Transverse colon (tissue), 4 donors: ENCODE results near the gene MAPK8IP3. TPM values are rescaled to one million over a fixed set of nuclear protein-coding genes. Genes with fewer than 3 reads are reported as not detected.
A peak's percentile ranks its signal among the peaks of the same experiment; 100 is the strongest.

ENCODE experiments used
- DNase-seq: peaks from one replicate; pipeline ENCODE4 v3.0.0-alpha.2; 2019
- H3K27ac ChIP-seq, 4 donors: fragments of 200-600 bp; sonication (generic); 2 replicates each; pipeline ENCODE4 v1.5.1; 2016 to 2018; ENCODE audit warnings: inconsistent platforms in 4 of 4
- H3K27me3 ChIP-seq: fragments of 200-600 bp; sonication (generic); 2 replicates; pipeline ENCODE4 v1.5.1; 2017; ENCODE audit warnings: inconsistent platforms
- H3K36me3 ChIP-seq, 4 donors: fragments of 200-600 bp; sonication (generic); 2 replicates each; pipeline ENCODE4 v1.5.1; 2017 to 2019; ENCODE audit warnings: inconsistent platforms in 4 of 4
- H3K4me1 ChIP-seq, 4 donors: fragments of 200-600 bp; sonication (generic); 2 replicates each; pipeline ENCODE4 v1.5.1; 2017 to 2020; ENCODE audit warnings: inconsistent platforms in 4 of 4
- H3K4me3 ChIP-seq, 4 donors: fragments of 200-600 bp; sonication (generic); 1 replicate in 1 of 4; 2 replicates in 3 of 4; pipeline versions ENCODE4 v1.5.1 to v1.6.1; 2017 to 2019; ENCODE audit warnings: inconsistent platforms in 4 of 4
- H3K9me3 ChIP-seq, 2 donors: fragments of 200-600 bp; sonication (generic); 2 replicates each; pipeline ENCODE4 v1.5.1; 2017 to 2019; ENCODE audit warnings: inconsistent platforms in 2 of 2
- EP300 ChIP-seq: sonication (generic); formaldehyde crosslinking; IDR thresholded peaks from one replicate; pipeline ENCODE4 v1.6.1; 2017; ENCODE audit warnings: antibody characterized with exemption, low read depth
- POLR2A ChIP-seq: fragments of 450-650 bp; IDR thresholded peaks from one replicate; pipeline ENCODE4 v1.6.1; 2016; ENCODE audit warnings: antibody characterized with exemption, mild to moderate bottlenecking, moderate library complexity
- POLR2AphosphoS5 ChIP-seq, 3 donors: sonication (generic); formaldehyde crosslinking; IDR thresholded peaks; one replicate each; pipeline ENCODE4 v1.6.1; 2016; ENCODE audit warnings: antibody characterized with exemption in 3 of 3
- WGBS, 2 donors: methylation state at CpG; one replicate each; pipeline ENCODE4 v1.1.5; 2018; ENCODE audit warnings: low coverage in 1 of 2; 5-methylcytosine and 5-hydroxymethylcytosine counted together
- in situ Hi-C, 4 donors: fragments of 200-750 bp; cut with MboI; loops; one replicate each; pipeline versions ENCODE4 v1.15.0 to v1.15.1; 2017; ENCODE audit warnings: low sequenced_read_pairs in 3 of 4, low pct_ligation_motif_present in 1 of 4, low pct_unique_long_range_greater_than_20kb in 1 of 4
- intact Hi-C: fragments of 100-400 bp; cut with DNase I; formaldehyde crosslinking; loops from one replicate; pipeline ENCODE4 v1.15.1; 2023; ENCODE audit warnings: low total_unique reads
- total RNA-seq, 4 donors: library from RNA; depleted of rRNA; stranded (reverse); fragments of >200 nt; gene quantifications; one replicate each; pipeline ENCODE4 v1.1.0, GENCODE V29; 2016
- TF ChIP-seq, protein P1 (sequence below), 5 experiments: fragments of 200-600 bp in 3 of 5; fragments of 450-650 bp in 2 of 5; sonication (generic) in 3 of 5; IDR thresholded peaks; 1 replicate in 2 of 5; 2 replicates in 3 of 5; pipeline ENCODE4 v1.5.1; 2016 to 2017; ENCODE audit warnings: antibody characterized with exemption in 5 of 5, inconsistent platforms in 3 of 5, mild to moderate bottlenecking in 2 of 5, moderate library complexity in 1 of 5

The MAPK8IP3 gene
- total RNA-seq, 4 donors from 2014 or later = 74.0 to 250 (median 138) TPM

DNA sequence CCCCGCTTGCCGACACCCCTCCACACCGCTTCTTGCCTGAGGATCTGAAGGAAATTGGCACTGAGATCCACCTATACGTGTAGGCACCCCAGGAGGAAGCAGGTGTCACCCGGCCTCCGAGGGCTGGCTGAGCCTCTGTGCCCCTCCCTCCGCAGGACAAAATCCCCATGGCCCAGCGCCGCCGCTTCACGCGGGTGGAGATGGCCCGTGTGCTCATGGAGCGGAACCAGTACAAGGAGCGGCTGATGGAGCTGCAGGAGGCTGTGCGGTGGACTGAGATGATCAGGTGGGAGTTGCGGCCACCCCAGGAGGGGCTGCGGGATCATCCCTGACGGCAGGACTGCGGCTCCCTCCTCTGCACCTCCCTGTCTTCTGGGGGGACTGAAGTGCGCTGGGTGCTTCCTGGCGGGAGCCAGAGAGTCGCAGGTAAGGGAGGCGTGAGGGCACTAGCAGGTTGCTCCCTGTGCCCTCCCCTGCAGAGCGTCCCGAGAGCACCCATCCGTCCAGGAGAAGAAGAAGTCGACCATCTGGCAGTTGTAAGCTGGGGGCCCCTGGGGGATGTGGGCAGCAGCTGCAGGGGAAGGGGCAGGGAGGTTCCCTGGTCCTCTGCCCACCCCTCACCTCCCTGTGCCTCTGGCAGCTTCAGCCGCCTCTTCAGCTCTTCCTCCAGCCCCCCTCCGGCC lies 56.3 kb downstream of the MAPK8IP3 start:
- peaks cover 5 to 11% (median 10%) of the 10 kb centered on the region in 4 donors for H3K4me1 ChIP-seq
- no peak overlapping the region for H3K4me3 ChIP-seq
- TF ChIP-seq, protein P1, sequence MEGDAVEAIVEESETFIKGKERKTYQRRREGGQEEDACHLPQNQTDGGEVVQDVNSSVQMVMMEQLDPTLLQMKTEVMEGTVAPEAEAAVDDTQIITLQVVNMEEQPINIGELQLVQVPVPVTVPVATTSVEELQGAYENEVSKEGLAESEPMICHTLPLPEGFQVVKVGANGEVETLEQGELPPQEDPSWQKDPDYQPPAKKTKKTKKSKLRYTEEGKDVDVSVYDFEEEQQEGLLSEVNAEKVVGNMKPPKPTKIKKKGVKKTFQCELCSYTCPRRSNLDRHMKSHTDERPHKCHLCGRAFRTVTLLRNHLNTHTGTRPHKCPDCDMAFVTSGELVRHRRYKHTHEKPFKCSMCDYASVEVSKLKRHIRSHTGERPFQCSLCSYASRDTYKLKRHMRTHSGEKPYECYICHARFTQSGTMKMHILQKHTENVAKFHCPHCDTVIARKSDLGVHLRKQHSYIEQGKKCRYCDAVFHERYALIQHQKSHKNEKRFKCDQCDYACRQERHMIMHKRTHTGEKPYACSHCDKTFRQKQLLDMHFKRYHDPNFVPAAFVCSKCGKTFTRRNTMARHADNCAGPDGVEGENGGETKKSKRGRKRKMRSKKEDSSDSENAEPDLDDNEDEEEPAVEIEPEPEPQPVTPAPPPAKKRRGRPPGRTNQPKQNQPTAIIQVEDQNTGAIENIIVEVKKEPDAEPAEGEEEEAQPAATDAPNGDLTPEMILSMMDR (IDR thresholded peaks at IDR 0.05) = no peak
- TF ChIP-seq EP300 (no peak), POLR2A (no peak), POLR2AphosphoS5 (IDR thresholded peaks at IDR 0.05) (no peak)
- no peaks in the 10 kb centered on the region for H3K9me3 ChIP-seq
- H3K36me3 ChIP-seq = peaks cover 0 to 12% (median 0%) of the 10 kb centered on the region in 4 donors
- DNase-seq = no peak
- H3K27ac ChIP-seq = no peak overlapping the region
- intact Hi-C loops = no loop called here
- no peaks in the 10 kb centered on the region for H3K27me3 ChIP-seq
- in situ Hi-C loops = no loop called here
- WGBS, 2 donors = 91% methylated on average over 30 of the region's 30 CpGs; no CpG with 5 or more reads in 1 of the 2 donors

DNA sequence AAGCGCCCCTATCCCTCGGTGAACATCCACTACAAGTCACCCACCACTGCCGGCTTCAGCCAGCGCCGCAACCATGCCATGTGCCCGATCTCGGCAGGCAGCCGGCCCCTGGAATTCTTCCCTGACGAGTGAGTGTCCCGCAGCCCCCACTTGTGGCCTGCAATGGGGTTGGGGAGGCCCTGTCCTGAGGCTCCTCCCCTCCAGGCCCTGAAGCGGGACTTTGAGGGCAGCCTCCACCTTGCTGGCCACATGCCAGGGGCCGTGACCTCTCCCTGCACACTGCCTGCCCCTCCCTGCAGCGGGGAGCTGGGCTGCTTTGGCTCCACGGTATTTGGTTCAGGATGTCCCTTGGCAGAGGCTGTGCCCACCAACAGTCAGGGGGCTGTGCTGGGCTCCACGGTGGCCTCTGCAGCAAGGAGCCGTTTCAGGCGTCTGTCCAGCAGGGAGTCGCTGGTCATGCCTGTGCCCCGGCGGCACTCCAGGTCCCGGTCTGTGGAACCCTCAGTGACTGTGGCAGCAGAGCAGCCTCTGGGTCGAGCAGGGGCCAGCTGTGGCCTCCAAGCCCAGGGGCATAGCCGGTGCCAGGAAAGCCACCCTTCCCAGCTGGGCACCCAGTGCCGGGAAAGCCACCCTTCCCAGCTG lies 57.0 kb downstream of the MAPK8IP3 start:
- DNase-seq = no peak
- intact Hi-C loops = no loop called here
- Histone ChIP-seq H3K9me3 (no peaks in the 10 kb centered on the region), H3K36me3 (peaks cover 0 to 12% (median 0%) of the 10 kb centered on the region in 4 donors), H3K27me3 (no peaks in the 10 kb centered on the region), H3K4me1 (peaks cover 0 to 5% (median 5%) of the 10 kb centered on the region in 4 donors), H3K27ac (no peak overlapping the region), H3K4me3 (no peak overlapping the region)
- WGBS, 2 donors = 87% methylated on average over 20 of the region's 24 CpGs; no CpG with 5 or more reads in 1 of the 2 donors
- no peak for TF ChIP-seq POLR2A
- in situ Hi-C loops = no loop called here

DNA sequence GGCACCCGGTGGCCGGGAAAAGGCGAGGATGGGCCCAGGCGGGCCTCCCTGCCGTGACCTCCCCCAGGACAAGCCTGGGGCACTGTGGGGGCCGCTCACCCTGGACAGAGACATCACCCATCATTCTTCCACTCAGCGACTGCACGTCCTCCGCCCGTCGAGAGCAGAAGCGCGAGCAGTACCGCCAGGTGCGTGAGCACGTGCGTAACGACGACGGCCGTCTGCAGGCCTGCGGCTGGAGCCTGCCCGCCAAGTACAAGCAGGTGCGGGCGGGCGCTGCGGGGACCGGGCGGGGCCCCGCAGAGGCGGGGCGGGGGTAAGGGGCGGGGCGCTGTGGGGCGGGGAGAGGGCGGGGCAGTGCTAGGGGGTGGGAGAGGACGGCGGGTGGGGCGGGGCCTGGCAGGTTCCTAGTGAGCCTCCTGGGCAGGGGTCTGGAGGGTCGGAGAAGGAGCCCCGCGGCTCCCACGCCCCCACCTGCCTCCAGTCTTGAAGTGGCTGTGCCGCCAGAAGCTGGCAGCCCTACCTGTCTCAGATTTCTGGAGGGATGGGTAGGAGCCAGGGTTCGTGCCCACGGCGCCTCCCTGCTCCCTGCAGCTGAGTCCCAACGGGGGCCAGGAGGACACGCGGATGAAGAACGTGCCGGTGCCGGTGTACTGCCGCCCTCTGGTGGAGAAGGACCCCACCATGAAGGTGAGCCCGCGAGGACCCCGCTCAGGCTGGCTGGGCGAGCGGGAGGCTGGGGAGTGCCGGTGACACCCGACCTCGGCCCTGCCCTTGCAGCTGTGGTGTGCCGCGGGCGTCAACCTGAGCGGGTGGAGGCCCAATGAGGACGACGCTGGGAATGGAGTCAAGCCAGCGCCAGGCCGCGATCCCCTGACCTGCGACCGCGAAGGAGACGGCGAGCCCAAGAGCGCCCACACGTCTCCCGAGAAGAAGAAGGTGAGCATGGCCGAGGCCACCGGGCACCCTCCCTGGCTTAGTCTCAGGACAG lies 57.8 kb downstream of the MAPK8IP3 start:
- Histone ChIP-seq H3K27me3 (no peaks in the 10 kb centered on the region), H3K4me3 (no peak overlapping the region), H3K9me3 (no peaks in the 10 kb centered on the region), H3K4me1 (no peaks in the 10 kb centered on the region), H3K27ac (no peak overlapping the region), H3K36me3 (peaks cover 0 to 12% (median 0%) of the 10 kb centered on the region in 4 donors)
- DNase-seq = no peak
- intact Hi-C loops (no loop called here), in situ Hi-C loops (no loop called here)
- 79% methylated on average over 63 of the region's 81 CpGs; no CpG with 5 or more reads in 1 of the 2 donors for WGBS, 2 donors
- TF ChIP-seq, protein P1 (IDR thresholded peaks at IDR 0.05) = peak in 1 of 5 experiments; percentile 11
- no peak for TF ChIP-seq POLR2AphosphoS5 (IDR thresholded peaks at IDR 0.05)

DNA sequence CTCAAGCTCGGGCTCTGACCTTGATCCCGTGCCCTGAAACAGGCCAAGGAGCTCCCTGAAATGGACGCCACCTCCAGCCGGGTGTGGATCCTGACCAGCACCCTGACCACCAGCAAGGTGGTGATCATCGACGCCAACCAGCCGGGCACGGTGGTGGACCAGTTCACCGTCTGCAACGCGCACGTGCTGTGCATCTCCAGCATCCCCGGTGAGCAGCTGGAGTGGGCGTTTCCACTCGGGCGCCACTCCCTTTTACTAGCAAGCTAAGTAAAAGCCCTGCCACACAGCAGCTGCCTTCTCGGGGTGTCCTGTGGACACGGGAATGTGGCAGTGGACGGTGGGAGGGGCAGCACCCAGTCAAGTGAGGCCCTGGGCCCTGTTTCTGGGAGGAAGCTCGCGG lies 59.0 kb downstream of the MAPK8IP3 start:
- TF ChIP-seq POLR2AphosphoS5 (IDR thresholded peaks at IDR 0.05) (no peak), EP300 (no peak), POLR2A (no peak)
- TF ChIP-seq, protein P1 (IDR thresholded peaks at IDR 0.05) = no peak
- DNase-seq = no peak
- WGBS, 2 donors = 84% methylated on average over 21 of the region's 21 CpGs; no CpG with 5 or more reads in 1 of the 2 donors
- Histone ChIP-seq H3K4me3 (no peak overlapping the region), H3K36me3 (peaks cover 0 to 12% (median 0%) of the 10 kb centered on the region in 4 donors), H3K4me1 (peaks cover 4 to 6% (median 5%) of the 10 kb centered on the region in 4 donors), H3K27me3 (no peaks in the 10 kb centered on the region), H3K9me3 (no peaks in the 10 kb centered on the region), H3K27ac (no peak overlapping the region)
- intact Hi-C loops (no loop called here), in situ Hi-C loops (no loop called here)
